Fibroblast of skin of right quadriceps (primary cell): ENCODE data around the gene ADAMTS14.

Experiments used
- DNase-seq: peaks from one replicate; pipeline ENCODE4 v3.0.0-alpha.2; 2013

ADAMTS14 gene

GRCh38 chr10:70801854-70802253 lies 129.5 kb downstream of the ADAMTS14 start:
- no peak for DNase-seq

GRCh38 chr10:70803775-70804420 lies 131.6 kb downstream of the ADAMTS14 start:
- no peak for DNase-seq

GRCh38 chr10:70804421-70804808 lies 132.1 kb downstream of the ADAMTS14 start:
- DNase-seq: peak; percentile 11

- no peak for DNase-seq
Observed at GRCh38 chr10:70805619-70806215, 133.4 kb downstream of the ADAMTS14 start.

GRCh38 chr10:70806841-70807240 lies 134.5 kb downstream of the ADAMTS14 start:
- DNase-seq: no peak

- peak; percentile 51 for DNase-seq
Observed at GRCh38 chr10:70807556-70807955, 135.2 kb downstream of the ADAMTS14 start.

GRCh38 chr10:70809011-70809611 lies 136.8 kb downstream of the ADAMTS14 start:
- peak; percentile 31 for DNase-seq

GRCh38 chr10:70809726-70810125 lies 137.4 kb downstream of the ADAMTS14 start:
- DNase-seq: peak; percentile 57

GRCh38 chr10:70810967-70811366 lies 138.7 kb downstream of the ADAMTS14 start:
- DNase-seq: no peak

- no peak for DNase-seq
Observed at GRCh38 chr10:70811881-70812280, 139.6 kb downstream of the ADAMTS14 start.
